Thyroid gland (tissue), 4 donors: Measurements from ENCODE around the gene EHBP1. TPM values are rescaled to one million over a fixed set of nuclear protein-coding genes. Genes with fewer than 3 reads are reported as not detected.
"Not testable (repeated sequence)": the region's sequence is repeated elsewhere in the genome, so short reads cannot be mapped to it uniquely, and the experiment has no call there.

ENCODE experiments used
- DNase-seq, 2 donors: peaks; one replicate each; pipeline ENCODE4 v3.0.0-alpha.2; 2019
- H3K27ac ChIP-seq, 3 donors: fragments of 200-600 bp; sonication (generic); 1 replicate in 2 of 3; 2 replicates in 1 of 3; pipeline ENCODE4 v1.5.1; 2016 to 2019; ENCODE audit warnings: mild to moderate bottlenecking in 1 of 3, moderate library complexity in 1 of 3
- H3K27me3 ChIP-seq: fragments of 200-600 bp; sonication (generic); one replicate; pipeline ENCODE4 v1.5.1; 2019
- H3K36me3 ChIP-seq, 2 donors: fragments of 200-600 bp; sonication (generic); one replicate each; pipeline ENCODE4 v1.5.1; 2016 to 2019
- H3K4me1 ChIP-seq, 2 donors: fragments of 200-600 bp; sonication (generic); one replicate each; pipeline ENCODE4 v1.5.1; 2017 to 2019
- H3K4me3 ChIP-seq, 3 donors: fragments of 200-600 bp; sonication (generic); replicated peaks in 1 of 3; 1 replicate in 2 of 3; 2 replicates in 1 of 3; pipeline ENCODE4 v1.5.1; 2016; ENCODE audit warnings: mild to moderate bottlenecking in 1 of 3
- H3K9me3 ChIP-seq: fragments of 200-600 bp; sonication (generic); one replicate; pipeline ENCODE4 v1.5.1; 2017
- CTCF ChIP-seq, 6 experiments: fragments of 200-600 bp in 3 of 6; fragments of 450-650 bp in 3 of 6; sonication (generic) in 3 of 6; IDR thresholded peaks; one replicate each; pipeline ENCODE4 v1.5.1; 2016 to 2019; ENCODE audit warnings: antibody characterized with exemption in 6 of 6, mild to moderate bottlenecking in 2 of 6, inconsistent platforms in 1 of 6, moderate library complexity in 1 of 6
- POLR2A ChIP-seq, 2 donors: fragments of 450-650 bp; IDR thresholded peaks; one replicate each; pipeline ENCODE4 v1.6.1; 2017; ENCODE audit warnings: antibody characterized with exemption in 2 of 2, mild to moderate bottlenecking in 2 of 2, moderate library complexity in 1 of 2
- WGBS, 2 donors: methylation state at CpG; one replicate each; pipeline ENCODE4 v1.1.5; 2017; 5-methylcytosine and 5-hydroxymethylcytosine counted together
- intact Hi-C: fragments of 100-400 bp; cut with DNase I; formaldehyde crosslinking; loops from one replicate; pipeline ENCODE4 v1.15.1; 2023
- total RNA-seq, 4 donors: library from RNA; depleted of rRNA; stranded (reverse); fragments of >200 nt; gene quantifications; one replicate each; pipeline ENCODE4 v1.2.3, GENCODE V29; 2016

The EHBP1 gene
- total RNA-seq, 4 donors from 2014 or later = 49.9 to 68.8 (median 57.0) TPM

GRCh38 chr2:62743506-62743905 lies 38.0 kb downstream of the EHBP1 start:
- H3K4me1 ChIP-seq = peaks cover 17 to 23% of the 10 kb centered on the region in 2 donors

GRCh38 chr2:62744603-62745002 lies 39.1 kb downstream of the EHBP1 start:
- Histone ChIP-seq H3K27me3 (no peaks in the 10 kb centered on the region), H3K36me3 (no peaks in the 10 kb centered on the region), H3K27ac (no peak overlapping the region), H3K4me3 (no peak overlapping the region), H3K9me3 (no peaks in the 10 kb centered on the region), H3K4me1 (peaks cover 17 to 23% of the 10 kb centered on the region in 2 donors)
- WGBS, 2 donors = 89% methylated on average over 3 of the region's 3 CpGs
- intact Hi-C loops = no loop called here
- no peak for TF ChIP-seq POLR2A (IDR thresholded peaks at IDR 0.05)
- no peak for TF ChIP-seq CTCF (IDR thresholded peaks at IDR 0.05)
- no peak for DNase-seq

More at GRCh38 chr2:62743506-62743905, 38.0 kb downstream of the EHBP1 start:
- 97 to 98% methylated on average over 2 of the region's 2 CpGs for WGBS, 2 donors
- TF ChIP-seq CTCF (IDR thresholded peaks at IDR 0.05) (no peak), POLR2A (IDR thresholded peaks at IDR 0.05) (no peak)
- Histone ChIP-seq H3K36me3 (no peaks in the 10 kb centered on the region), H3K27me3 (no peaks in the 10 kb centered on the region), H3K27ac (no peak overlapping the region), H3K4me3 (no peak overlapping the region), H3K9me3 (no peaks in the 10 kb centered on the region)
- intact Hi-C loops = no loop called here
- no peak for DNase-seq

GRCh38 chr2:62745891-62746481 lies 40.5 kb downstream of the EHBP1 start:
- Histone ChIP-seq H3K4me1 (peaks cover 8 to 15% of the 10 kb centered on the region in 2 donors), H3K9me3 (no peaks in the 10 kb centered on the region), H3K27ac (no peak overlapping the region), H3K36me3 (no peaks in the 10 kb centered on the region), H3K4me3 (no peak overlapping the region), H3K27me3 (no peaks in the 10 kb centered on the region)
- WGBS, 2 donors = 86 to 91% methylated on average over 5 of the region's 5 CpGs
- DNase-seq = no peak
- intact Hi-C loops = no loop called here
- TF ChIP-seq POLR2A (IDR thresholded peaks at IDR 0.05) (no peak), CTCF (IDR thresholded peaks at IDR 0.05) (no peak)

- Histone ChIP-seq H3K27ac (no peak overlapping the region), H3K4me3 (no peak overlapping the region), H3K9me3 (no peaks in the 10 kb centered on the region), H3K36me3 (no peaks in the 10 kb centered on the region), H3K4me1 (peaks cover 8 to 14% of the 10 kb centered on the region in 2 donors), H3K27me3 (no peaks in the 10 kb centered on the region)
- 90 to 91% methylated on average over 2 of the region's 2 CpGs for WGBS, 2 donors
- intact Hi-C loops = no loop called here
- no peak for DNase-seq
- TF ChIP-seq CTCF (IDR thresholded peaks at IDR 0.05) = no peak
Observed at GRCh38 chr2:62747169-62747568, 41.7 kb downstream of the EHBP1 start.

GRCh38 chr2:62747876-62748275 lies 42.4 kb downstream of the EHBP1 start:
- DNase-seq = no peak
- Histone ChIP-seq H3K4me1 (peaks cover 8 to 14% of the 10 kb centered on the region in 2 donors), H3K27me3 (no peaks in the 10 kb centered on the region), H3K4me3 (no peak overlapping the region), H3K36me3 (no peaks in the 10 kb centered on the region), H3K27ac (no peak overlapping the region), H3K9me3 (no peaks in the 10 kb centered on the region)
- intact Hi-C loops = no loop called here
- TF ChIP-seq POLR2A (IDR thresholded peaks at IDR 0.05) (no peak), CTCF (IDR thresholded peaks at IDR 0.05) (no peak)
- 96 to 97% methylated on average over 4 of the region's 4 CpGs for WGBS, 2 donors

- WGBS, 2 donors = 96 to 97% methylated on average over 1 of the region's 1 CpG
- H3K36me3 ChIP-seq, H3K27me3 ChIP-seq, H3K27ac ChIP-seq, intact Hi-C loops, DNase-seq, H3K9me3 ChIP-seq, H3K4me3 ChIP-seq: not testable (repeated sequence)
- peaks cover 8 to 14% of the 10 kb centered on the region in 2 donors for H3K4me1 ChIP-seq
Observed at GRCh38 chr2:62749111-62749510, 43.6 kb downstream of the EHBP1 start.
